ENCODE measurements around the gene AMPD3.

Gene AMPD3

GRCh38 chr11:10540546-10540914, 85.5 kb downstream of the AMPD3 start:
- peak; percentile 54 for DNase-seq (ENCODE audit: low spot score)

GRCh38 chr11:10540915-10541560, 86.0 kb downstream of the AMPD3 start, which contains the start of gene RNF141:
RNF141 (minus strand) TSS chr11:10541187; CDS start chr11:10534158, 7,029 bp downstream.
- DNase-seq (ENCODE audit: low spot score), result peak; percentile 97

- DNase-seq (ENCODE audit: low spot score), result no peak
Measured at GRCh38 chr11:10541561-10541930, 86.5 kb downstream of the AMPD3 start.

GRCh38 chr11:10542776-10543175, 87.7 kb downstream of the AMPD3 start:
- no peak for DNase-seq (ENCODE audit: low spot score)

- no peak for DNase-seq (ENCODE audit: low spot score)
Measured at GRCh38 chr11:10543782-10544181, 88.7 kb downstream of the AMPD3 start.

- DNase-seq (ENCODE audit: low spot score), result no peak
Measured at GRCh38 chr11:10544491-10545465, 89.7 kb downstream of the AMPD3 start.

- DNase-seq (ENCODE audit: low spot score), result no peak
Measured at GRCh38 chr11:10550503-10551289, 95.6 kb downstream of the AMPD3 start.

GRCh38 chr11:10551290-10551592, 96.2 kb downstream of the AMPD3 start:
- DNase-seq (ENCODE audit: low spot score), result no peak

GRCh38 chr11:10551845-10552352, 96.8 kb downstream of the AMPD3 start:
- no peak for DNase-seq (ENCODE audit: low spot score)

- DNase-seq (ENCODE audit: low spot score), result no peak
Measured at GRCh38 chr11:10556590-10556989, 101.5 kb downstream of the AMPD3 start.
